GM12865 (cell line): ENCODE data around the gene LRRC59.

Experiments used
- DNase-seq: peaks from one replicate; pipeline ENCODE4 v3.0.0; 2010; ENCODE audit warnings: low read depth
- H3K4me3 ChIP-seq: 2 replicates; pipeline ENCODE4 v1.5.1; 2011; ENCODE audit warnings: mild to moderate bottlenecking, low read depth, low read length, control low read depth
- TF ChIP-seq, protein P1 (sequence below): IDR thresholded peaks from 2 replicates; pipeline ENCODE4 v1.5.1; 2011; ENCODE audit warnings: low read length, control low read depth, low read depth, inconsistent platforms; ENCODE audit not compliant: insufficient read depth; ENCODE audit errors: missing control alignments

Gene LRRC59

DNA sequence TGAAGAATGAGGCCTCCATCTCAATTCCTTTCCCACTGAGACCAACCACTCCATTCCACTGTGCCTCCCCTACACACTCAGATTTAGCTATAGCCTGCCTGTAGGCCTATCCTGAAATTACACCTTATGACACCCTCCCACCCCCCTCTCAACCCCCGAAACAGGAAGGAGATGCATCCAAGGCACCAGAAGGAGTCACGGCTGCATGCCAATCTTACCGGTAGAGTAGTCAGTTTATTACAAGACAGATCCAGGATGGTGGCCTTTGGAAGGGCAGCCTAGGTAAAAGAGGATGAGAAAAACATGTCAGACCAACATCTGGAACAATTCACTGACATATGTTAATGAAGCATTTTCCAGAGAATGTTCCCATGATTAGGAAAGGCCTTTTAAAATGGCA lies 2.6 kb downstream of the LRRC59 start:
- no peak overlapping the region for H3K4me3 ChIP-seq
- TF ChIP-seq, protein P1, sequence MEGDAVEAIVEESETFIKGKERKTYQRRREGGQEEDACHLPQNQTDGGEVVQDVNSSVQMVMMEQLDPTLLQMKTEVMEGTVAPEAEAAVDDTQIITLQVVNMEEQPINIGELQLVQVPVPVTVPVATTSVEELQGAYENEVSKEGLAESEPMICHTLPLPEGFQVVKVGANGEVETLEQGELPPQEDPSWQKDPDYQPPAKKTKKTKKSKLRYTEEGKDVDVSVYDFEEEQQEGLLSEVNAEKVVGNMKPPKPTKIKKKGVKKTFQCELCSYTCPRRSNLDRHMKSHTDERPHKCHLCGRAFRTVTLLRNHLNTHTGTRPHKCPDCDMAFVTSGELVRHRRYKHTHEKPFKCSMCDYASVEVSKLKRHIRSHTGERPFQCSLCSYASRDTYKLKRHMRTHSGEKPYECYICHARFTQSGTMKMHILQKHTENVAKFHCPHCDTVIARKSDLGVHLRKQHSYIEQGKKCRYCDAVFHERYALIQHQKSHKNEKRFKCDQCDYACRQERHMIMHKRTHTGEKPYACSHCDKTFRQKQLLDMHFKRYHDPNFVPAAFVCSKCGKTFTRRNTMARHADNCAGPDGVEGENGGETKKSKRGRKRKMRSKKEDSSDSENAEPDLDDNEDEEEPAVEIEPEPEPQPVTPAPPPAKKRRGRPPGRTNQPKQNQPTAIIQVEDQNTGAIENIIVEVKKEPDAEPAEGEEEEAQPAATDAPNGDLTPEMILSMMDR, result no peak
- no peak for DNase-seq

DNA sequence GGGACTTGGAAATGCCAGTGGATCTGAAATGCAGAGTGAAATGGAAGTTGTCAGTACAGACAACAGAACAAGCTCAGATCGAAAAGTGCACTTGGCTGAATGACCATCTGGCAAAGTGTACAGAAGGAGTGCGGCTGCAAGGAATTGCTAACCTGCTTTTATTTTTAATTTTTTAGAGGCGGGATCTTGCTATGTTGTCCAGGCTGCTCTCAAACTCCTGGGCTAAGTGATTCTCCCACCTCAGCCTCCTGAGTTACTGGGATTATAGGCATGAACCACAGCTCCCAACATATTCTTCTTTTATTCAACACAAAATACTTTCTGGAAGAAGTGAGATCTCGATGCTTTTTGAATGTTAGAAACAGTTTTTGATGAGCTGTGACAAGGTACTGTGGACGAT lies 3.6 kb downstream of the LRRC59 start:
- no peak for DNase-seq
- H3K4me3 ChIP-seq, result no peak overlapping the region
- TF ChIP-seq, protein P1, result no peak

DNA sequence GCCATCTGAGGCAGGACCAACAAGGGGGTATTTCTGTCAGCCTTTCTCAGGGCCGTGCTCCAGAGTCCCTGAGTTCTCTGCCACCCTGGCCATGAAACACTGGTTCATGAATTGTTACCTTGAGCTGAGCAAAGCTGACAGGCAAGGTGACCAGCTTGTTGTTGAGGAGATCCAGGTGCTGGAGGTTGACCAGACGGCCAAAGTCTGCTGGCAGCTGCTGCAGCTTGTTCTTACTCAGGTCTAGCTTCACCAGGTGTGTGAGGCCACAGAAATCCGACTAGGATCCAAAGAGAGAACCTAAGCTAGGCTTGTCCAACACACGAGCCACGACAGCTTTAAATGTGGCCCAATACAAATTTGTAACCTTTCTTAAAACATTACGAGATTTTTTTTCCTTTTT lies 4.7 kb downstream of the LRRC59 start:
- TF ChIP-seq, protein P1, result no peak
- H3K4me3 ChIP-seq, result no peak overlapping the region
- DNase-seq, result no peak

DNA sequence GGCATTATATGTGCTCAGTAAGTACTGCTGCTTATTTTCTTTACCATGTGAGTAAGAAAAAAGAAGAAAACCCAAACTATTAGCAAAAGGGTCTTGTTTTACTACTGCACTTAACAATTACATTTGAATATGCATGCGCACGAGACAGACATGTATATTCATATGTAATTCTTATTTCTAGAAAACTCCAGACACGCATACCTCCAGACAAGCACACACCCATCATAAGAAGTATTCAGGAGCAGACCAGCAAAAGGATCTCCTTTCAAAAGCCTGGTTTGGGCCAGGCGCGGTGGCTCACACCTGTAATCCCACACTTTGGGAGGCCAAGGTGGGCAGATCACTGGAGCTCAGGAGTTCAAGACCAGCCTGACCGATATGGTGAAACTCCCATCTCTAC lies 7.8 kb downstream of the LRRC59 start:
- H3K4me3 ChIP-seq, result no peak overlapping the region
- no peak for DNase-seq
- TF ChIP-seq, protein P1, result no peak

DNA sequence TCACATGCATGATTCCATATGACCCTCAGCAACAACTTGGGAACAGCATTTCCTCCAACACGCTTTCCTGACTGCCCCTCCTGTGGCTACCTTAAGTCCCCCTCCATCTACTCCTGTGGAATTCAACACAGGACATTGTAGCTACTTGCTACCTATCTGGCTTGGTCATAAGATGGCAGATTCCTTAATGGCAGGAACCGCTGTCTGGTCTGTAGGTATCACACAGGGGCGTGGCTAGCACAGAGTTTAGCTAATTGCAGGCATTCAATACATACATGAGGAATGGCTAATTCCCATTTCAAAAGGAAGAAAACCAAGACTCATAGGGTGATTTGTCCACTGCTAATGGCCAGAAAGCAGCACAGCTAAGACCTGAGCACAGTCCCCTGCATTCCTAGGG lies 8.6 kb downstream of the LRRC59 start:
- TF ChIP-seq, protein P1, result no peak
- no peak overlapping the region for H3K4me3 ChIP-seq
- no peak for DNase-seq

DNA sequence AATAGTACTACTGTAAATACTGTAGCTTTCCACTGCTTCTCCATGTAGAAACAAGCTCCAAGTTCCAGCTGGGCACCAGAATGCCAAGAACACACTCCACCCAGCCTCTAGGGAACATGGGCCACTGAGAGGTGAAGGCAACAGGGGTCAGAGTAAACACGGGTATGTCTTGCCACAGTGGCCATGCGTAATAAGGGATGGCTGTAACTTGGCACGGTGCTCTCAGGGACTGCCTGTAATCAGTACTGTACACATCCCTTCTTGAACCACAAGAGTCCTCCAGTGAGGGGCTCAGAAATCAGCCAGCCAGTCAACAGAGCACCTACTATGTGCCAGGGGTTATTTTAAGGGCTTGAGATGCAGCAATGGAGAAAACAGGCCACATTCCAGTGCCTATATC lies 10.8 kb downstream of the LRRC59 start:
- no peak for DNase-seq
- H3K4me3 ChIP-seq, result no peak overlapping the region
- TF ChIP-seq, protein P1, result no peak

DNA sequence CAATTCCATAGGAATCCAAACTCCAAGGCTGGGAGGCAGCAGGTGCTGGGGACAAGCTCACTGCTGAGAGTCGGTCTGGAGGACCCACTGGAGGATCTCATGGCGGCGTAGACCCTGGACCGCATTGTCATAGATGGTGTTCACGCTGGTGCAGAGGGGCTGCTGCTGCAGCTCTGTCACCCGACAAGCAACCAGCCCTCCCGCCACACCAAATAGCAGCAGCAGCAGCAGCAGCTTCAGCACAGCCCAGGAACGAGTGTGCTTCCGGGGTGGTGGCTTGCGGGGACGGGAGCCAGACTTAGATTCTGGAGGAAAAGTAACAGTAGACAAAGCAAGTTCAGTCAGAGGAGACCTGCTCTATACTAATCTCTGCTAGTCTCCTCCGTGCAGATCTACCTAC lies 14.4 kb downstream of the LRRC59 start:
- H3K4me3 ChIP-seq, result no peak overlapping the region
- DNase-seq, result no peak
- TF ChIP-seq, protein P1, result no peak
